ENCODE measurements around the gene ZNF726.

- TF ChIP-seq NR2C2 (CRISPR knock-in tag; IDR thresholded peaks at IDR 0.05) (no peak), CBFB (CRISPR knock-in tag; IDR thresholded peaks at IDR 0.05; ENCODE audit: low read depth) (no peak), CTCF (IDR thresholded peaks at IDR 0.05) (no peak), JAZF1 (CRISPR knock-in tag; IDR thresholded peaks at IDR 0.05) (no peak)
Observed at GRCh38 chr19:23882493-23882892, 32.2 kb upstream of the ZNF726 start.
